H9 (cell line): ENCODE data around the gene TRAK1. TPM values are rescaled to one million over a fixed set of nuclear protein-coding genes. Genes with fewer than 3 reads are reported as not detected.
A peak's percentile ranks its signal among the peaks of the same experiment; 100 is the strongest.

Experiments
- DNase-seq: peaks from one replicate; pipeline ENCODE4 v3.0.0-alpha.2; 2017
- H2AFZ ChIP-seq: one replicate; pipeline ENCODE4 v1.6.1; 2013; ENCODE audit warnings: mild to moderate bottlenecking, low read length, control low read depth, moderate library complexity
- H2AK5ac ChIP-seq: 2 replicates; pipeline ENCODE4 v1.6.1; 2013; ENCODE audit warnings: low read length, control low read depth, mixed read lengths; ENCODE audit not compliant: insufficient read length
- H2BK120ac ChIP-seq: one replicate; pipeline ENCODE4 v1.6.1; 2013; ENCODE audit warnings: low read depth, mild to moderate bottlenecking, low read length, control low read depth, inconsistent platforms; ENCODE audit not compliant: poor library complexity, severe bottlenecking
- H2BK12ac ChIP-seq: 2 replicates; pipeline ENCODE4 v1.6.1; 2013; ENCODE audit warnings: low read length, control low read depth, mixed read lengths, low read depth; ENCODE audit not compliant: insufficient read length
- H2BK15ac ChIP-seq: 2 replicates; pipeline ENCODE4 v1.6.1; 2013; ENCODE audit warnings: low read depth, low read length, control low read depth
- H2BK20ac ChIP-seq: one replicate; pipeline ENCODE4 v1.6.1; 2013; ENCODE audit warnings: low read depth, mild to moderate bottlenecking, low read length, control low read depth, inconsistent platforms; ENCODE audit not compliant: poor library complexity, severe bottlenecking
- H2BK5ac ChIP-seq: 2 replicates; pipeline ENCODE4 v1.6.1; 2013; ENCODE audit warnings: low read length, control low read depth, mixed read lengths; ENCODE audit not compliant: insufficient read length
- H3K14ac ChIP-seq: 2 replicates; pipeline ENCODE4 v1.6.1; 2013; ENCODE audit warnings: low read length, control low read depth; ENCODE audit not compliant: insufficient read depth
- H3K18ac ChIP-seq: 2 replicates; pipeline ENCODE4 v1.6.1; 2013; ENCODE audit warnings: low read depth, mild to moderate bottlenecking, mixed read lengths, low read length, control low read depth; ENCODE audit not compliant: insufficient read length
- H3K23ac ChIP-seq: 2 replicates; pipeline ENCODE4 v1.6.1; 2013; ENCODE audit warnings: low read length, control low read depth, mixed read lengths, low read depth; ENCODE audit not compliant: insufficient read length
- H3K23me2 ChIP-seq: 2 replicates; pipeline ENCODE4 v1.6.1; 2013; ENCODE audit warnings: low read depth, mild to moderate bottlenecking, mixed read lengths, low read length, control low read depth; ENCODE audit not compliant: insufficient read length, poor library complexity, severe bottlenecking
- H3K27ac ChIP-seq: 2 replicates; pipeline ENCODE4 v1.5.1; 2013; ENCODE audit warnings: low read length, control low read depth, mixed read lengths, low read depth; ENCODE audit not compliant: insufficient read length
- H3K27me3 ChIP-seq: 2 replicates; pipeline ENCODE4 v1.6.1; 2013; ENCODE audit warnings: low read length, control low read depth, inconsistent platforms; ENCODE audit not compliant: insufficient read depth
- H3K4ac ChIP-seq: 2 replicates; pipeline ENCODE4 v1.6.1; 2013; ENCODE audit warnings: low read depth, mild to moderate bottlenecking, control low read depth, inconsistent platforms, low read length, moderate library complexity
- H3K4me1 ChIP-seq: 2 replicates; pipeline ENCODE4 v1.6.1; 2013; ENCODE audit warnings: low read length, control low read depth, inconsistent platforms; ENCODE audit not compliant: insufficient read depth
- H3K4me2 ChIP-seq: 2 replicates; pipeline ENCODE4 v1.6.1; 2013; ENCODE audit warnings: low read length, control low read depth, mixed read lengths; ENCODE audit not compliant: insufficient read length, insufficient read depth
- H3K56ac ChIP-seq: 2 replicates; pipeline ENCODE4 v1.6.1; 2013; ENCODE audit warnings: low read depth, mild to moderate bottlenecking, mixed read lengths, low read length, control low read depth; ENCODE audit not compliant: insufficient read length
- H3K79me1 ChIP-seq: 2 replicates; pipeline ENCODE4 v1.6.1; 2013; ENCODE audit warnings: low read depth, mild to moderate bottlenecking, moderate library complexity, low read length, control low read depth, inconsistent platforms; ENCODE audit not compliant: insufficient read depth, poor library complexity, severe bottlenecking
- H3K79me2 ChIP-seq: 2 replicates; pipeline ENCODE4 v1.6.1; 2013; ENCODE audit warnings: low read length, control low read depth, inconsistent platforms; ENCODE audit not compliant: insufficient read depth
- H3K9ac ChIP-seq: 2 replicates; pipeline ENCODE4 v1.6.1; 2013; ENCODE audit warnings: low read length, control low read depth, mixed read lengths; ENCODE audit not compliant: insufficient read length; ENCODE audit errors: extremely low read depth
- H3K9me3 ChIP-seq: one replicate; pipeline ENCODE4 v1.6.1; 2013; ENCODE audit warnings: low read depth, low read length, inconsistent platforms; ENCODE audit not compliant: control insufficient read depth
- H3T11ph ChIP-seq: one replicate; pipeline ENCODE4 v1.6.1; 2013; ENCODE audit warnings: mild to moderate bottlenecking, low read length, control low read depth, inconsistent platforms
- H4K20me1 ChIP-seq: one replicate; pipeline ENCODE4 v1.6.1; 2013; ENCODE audit not compliant: control insufficient read depth, insufficient read length, insufficient read depth
- H4K5ac ChIP-seq: 2 replicates; pipeline ENCODE4 v1.6.1; 2013; ENCODE audit warnings: low read depth, mild to moderate bottlenecking, mixed read lengths, low read length, control low read depth; ENCODE audit not compliant: insufficient read length
- H4K8ac ChIP-seq: replicated peaks from 2 replicates; pipeline ENCODE4 v1.6.1; 2013; ENCODE audit warnings: low read length, control low read depth, mixed read lengths, low read depth; ENCODE audit not compliant: insufficient read length
- H4K91ac ChIP-seq: 2 replicates; pipeline ENCODE4 v1.6.1; 2013; ENCODE audit warnings: low read depth, mild to moderate bottlenecking, moderate library complexity, mixed read lengths, low read length, control low read depth; ENCODE audit not compliant: insufficient read length
- H3K27ac Mint-ChIP-seq, 3 experiments: 2 replicates in 2 of 3; 3 replicates in 1 of 3; pipeline ENCODE4 v1.8.0; 2020 to 2021; ENCODE audit warnings: mixed read lengths in 3 of 3, mild to moderate bottlenecking in 1 of 3, moderate library complexity in 1 of 3
- H3K27me3 Mint-ChIP-seq: 2 replicates; pipeline ENCODE4 v1.8.0; 2021; ENCODE audit warnings: low read depth, mild to moderate bottlenecking, moderate library complexity, mixed read lengths
- H3K36me3 Mint-ChIP-seq, 3 experiments: 2 replicates in 2 of 3; 3 replicates in 1 of 3; pipeline ENCODE4 v1.8.0; 2020 to 2021; ENCODE audit warnings: low read depth in 3 of 3, mixed read lengths in 3 of 3; ENCODE audit not compliant: insufficient read depth in 1 of 3
- H3K4me1 Mint-ChIP-seq, 2 experiments: 2 replicates each; pipeline ENCODE4 v1.8.0; 2020; ENCODE audit warnings: mixed read lengths in 2 of 2
- H3K4me3 Mint-ChIP-seq, 2 experiments: 2 replicates in 1 of 2; 3 replicates in 1 of 2; pipeline ENCODE4 v1.8.0; 2020 to 2021; ENCODE audit warnings: mild to moderate bottlenecking in 2 of 2, mixed read lengths in 2 of 2, moderate library complexity in 1 of 2
- H3K9me3 Mint-ChIP-seq, 2 experiments: 2 replicates in 1 of 2; 3 replicates in 1 of 2; pipeline ENCODE4 v1.8.0; 2020; ENCODE audit warnings: mild to moderate bottlenecking in 2 of 2, mixed read lengths in 2 of 2, moderate library complexity in 1 of 2
- WGBS: extraction: QIAGEN DNeasy Blood & Tissue Kit; methylation state at CpG from one replicate; pipeline ENCODE4 v1.1.7; 2013; ENCODE audit warnings: missing lambda C conversion rate, low lambda C conversion rate, mixed read lengths; ENCODE audit not compliant: insufficient read length; ENCODE audit errors: extremely low coverage; 5-methylcytosine and 5-hydroxymethylcytosine counted together
- total RNA-seq: library from RNA; stranded (reverse); gene quantifications from 2 replicates; pipeline ENCODE4 v1.2.1, GENCODE V29; 2021
- TF ChIP-seq, protein P1 (sequence below): fragments of 200-600 bp; sonication (generic); conservative IDR thresholded peaks from 3 replicates; pipeline ENCODE4 v1.8.0; 2021; ENCODE audit warnings: antibody characterized with exemption, mild to moderate bottlenecking

The TRAK1 gene
- total RNA-seq, 1 experiment from 2014 or later: 34.2 TPM

DNA sequence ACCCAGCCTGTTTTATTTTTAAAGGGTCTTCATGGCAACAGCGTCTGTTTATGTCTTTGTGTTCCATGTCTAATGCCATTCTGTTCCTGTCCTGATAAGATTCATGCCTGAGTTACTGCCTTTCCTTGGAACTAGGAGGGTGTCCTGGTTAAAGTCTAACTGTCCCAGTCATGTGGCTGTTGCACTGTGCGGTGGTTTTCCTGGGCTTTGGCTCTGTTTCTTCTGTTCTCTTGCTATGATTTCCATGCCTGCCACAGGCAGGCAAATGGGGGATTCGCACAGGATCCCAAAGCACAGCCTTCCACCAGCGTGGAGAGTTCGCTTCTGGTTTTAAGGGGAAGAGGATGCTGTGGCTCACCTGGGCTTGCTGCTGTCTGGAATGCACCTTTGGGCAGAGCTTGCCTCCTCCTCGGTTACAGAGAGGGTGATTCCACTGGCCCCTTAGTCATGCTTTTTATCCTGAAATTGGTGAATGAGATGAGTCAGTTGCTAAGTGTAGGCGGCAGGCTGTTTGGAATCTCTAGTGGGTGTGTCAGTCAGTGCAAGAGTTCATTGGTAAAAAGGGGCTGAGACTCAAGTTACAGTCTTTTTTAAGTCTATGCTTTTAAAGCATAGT lies 88.1 kb downstream of the TRAK1 start:
- Histone ChIP-seq H4K8ac (no peak overlapping the region), H3T11ph (no peak overlapping the region), H3K9ac (no peak overlapping the region), H2BK120ac (no peak overlapping the region), H4K20me1 (no peaks in the 10 kb centered on the region), H3K56ac (no peak overlapping the region), H3K27me3 (no peaks in the 10 kb centered on the region), H3K23me2 (no peaks in the 10 kb centered on the region), H4K5ac (no peak overlapping the region), H2AK5ac (no peak overlapping the region), H3K4me2 (peak overlapping the region; percentile 7), H3K4ac (no peak overlapping the region), H4K91ac (no peak overlapping the region), H3K27ac (peak overlapping the region; percentile 2), H3K18ac (no peak overlapping the region), H2BK12ac (no peak overlapping the region), H2AFZ (no peak overlapping the region), H3K79me1 (no peaks in the 10 kb centered on the region), H3K79me2 (peaks cover 4% of the 10 kb centered on the region; the same call in 1 of the 2 replicates), H3K14ac (no peak overlapping the region), H3K9me3 (no peaks in the 10 kb centered on the region), H2BK5ac (no peak overlapping the region), H3K4me1 (peaks cover 9% of the 10 kb centered on the region; the same call in 1 of the 2 replicates), H2BK15ac (no peak overlapping the region), H3K23ac (no peak overlapping the region), H2BK20ac (no peak overlapping the region)
- H3K36me3 Mint-ChIP-seq: peaks cover 0 to 7% (median 0%) of the 10 kb centered on the region in 3 experiments; a peak in 2 of 7 replicates
- peaks cover 18 to 25% of the 10 kb centered on the region in 2 experiments for H3K4me1 Mint-ChIP-seq
- H3K27me3 Mint-ChIP-seq: no peaks in the 10 kb centered on the region
- no peak overlapping the region for H3K4me3 Mint-ChIP-seq
- peak; percentile 66 for DNase-seq
- TF ChIP-seq, protein P1, sequence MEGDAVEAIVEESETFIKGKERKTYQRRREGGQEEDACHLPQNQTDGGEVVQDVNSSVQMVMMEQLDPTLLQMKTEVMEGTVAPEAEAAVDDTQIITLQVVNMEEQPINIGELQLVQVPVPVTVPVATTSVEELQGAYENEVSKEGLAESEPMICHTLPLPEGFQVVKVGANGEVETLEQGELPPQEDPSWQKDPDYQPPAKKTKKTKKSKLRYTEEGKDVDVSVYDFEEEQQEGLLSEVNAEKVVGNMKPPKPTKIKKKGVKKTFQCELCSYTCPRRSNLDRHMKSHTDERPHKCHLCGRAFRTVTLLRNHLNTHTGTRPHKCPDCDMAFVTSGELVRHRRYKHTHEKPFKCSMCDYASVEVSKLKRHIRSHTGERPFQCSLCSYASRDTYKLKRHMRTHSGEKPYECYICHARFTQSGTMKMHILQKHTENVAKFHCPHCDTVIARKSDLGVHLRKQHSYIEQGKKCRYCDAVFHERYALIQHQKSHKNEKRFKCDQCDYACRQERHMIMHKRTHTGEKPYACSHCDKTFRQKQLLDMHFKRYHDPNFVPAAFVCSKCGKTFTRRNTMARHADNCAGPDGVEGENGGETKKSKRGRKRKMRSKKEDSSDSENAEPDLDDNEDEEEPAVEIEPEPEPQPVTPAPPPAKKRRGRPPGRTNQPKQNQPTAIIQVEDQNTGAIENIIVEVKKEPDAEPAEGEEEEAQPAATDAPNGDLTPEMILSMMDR: no peak
- peak overlapping the region; percentile 19 to 96 (median 95); a peak in 5 of 7 replicates for H3K27ac Mint-ChIP-seq
- WGBS: no CpG with 5 or more reads among the region's 7 CpGs
- no peaks in the 10 kb centered on the region for H3K9me3 Mint-ChIP-seq
